Measurements from ENCODE around the gene FAM83G. TPM values are rescaled to one million over a fixed set of nuclear protein-coding genes. Genes with fewer than 3 reads are reported as not detected.
A peak's percentile ranks its signal among the peaks of the same experiment; 100 is the strongest.

The FAM83G gene
- total and polyA plus RNA-seq, 2 experiments from 2014 or later, result 7.6 to 44.5 TPM

DNA sequence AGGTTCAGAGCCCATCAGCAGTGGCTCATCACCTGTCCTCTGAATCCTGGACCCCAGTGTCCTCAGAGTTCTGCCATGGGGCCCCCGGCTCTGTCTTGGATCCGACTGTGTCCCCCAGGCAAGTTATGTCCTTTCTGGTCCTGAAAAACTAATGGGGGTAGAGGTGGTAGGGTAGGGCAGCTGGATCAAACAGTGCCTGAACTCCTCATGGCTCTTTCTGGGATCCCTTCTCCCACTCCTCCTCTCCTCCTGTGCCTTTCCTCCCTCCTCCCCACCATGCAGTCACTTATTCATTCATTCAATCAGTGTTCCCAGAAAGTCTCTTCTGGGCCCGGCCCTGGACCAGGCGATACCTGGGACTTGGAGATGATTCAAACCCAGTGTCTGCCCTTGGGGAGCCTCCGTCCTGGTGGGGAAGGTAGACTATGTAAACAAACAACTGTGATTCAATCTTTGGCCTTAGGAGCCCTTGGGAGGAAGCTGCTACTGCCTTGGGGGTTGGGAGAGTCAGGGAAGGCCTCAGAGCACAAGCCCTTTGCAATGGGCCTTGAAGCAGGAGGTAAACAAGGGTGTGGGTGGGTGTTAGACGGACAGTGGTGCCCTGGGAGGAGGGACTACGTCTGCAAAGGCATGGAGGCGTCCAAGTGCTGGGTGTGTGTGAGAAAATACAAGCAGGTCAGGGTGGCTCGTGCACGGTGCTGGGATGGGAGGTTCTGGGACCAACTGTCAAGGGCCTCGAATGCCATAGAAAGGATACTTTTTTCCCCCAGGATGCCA lies 6.4 kb upstream of the FAM83G start:
- no peak overlapping the region for H3K4me2 ChIP-seq
- no peaks in the 10 kb centered on the region for H3F3A ChIP-seq (replicated peaks; ENCODE audit: low read depth)
- ATAC-seq, result peak; percentile 35
- H3K4me3 ChIP-seq, result no peak overlapping the region
- H3K79me2 ChIP-seq (replicated peaks; ENCODE audit: insufficient read depth), result no peaks in the 10 kb centered on the region
- no peak for DNase-seq (ENCODE audit: low spot score)
- Mint-ChIP-seq H3K4me1 (peaks cover 10% of the 10 kb centered on the region), H3K9me3 (peaks cover 13% of the 10 kb centered on the region; the same call in 2 of the 3 replicates), H3K36me3 (ENCODE audit: low read depth) (no peaks in the 10 kb centered on the region), H3K4me3 (no peak overlapping the region; the same call in 2 of the 3 replicates), H3K27me3 (ENCODE audit: insufficient read depth, low read depth, poor library complexity) (peaks cover 5% of the 10 kb centered on the region), H3K27ac (no peak overlapping the region)
- H2AFZ ChIP-seq, result no peak overlapping the region
- no peaks in the 10 kb centered on the region for H4K20me1 ChIP-seq (replicated peaks; ENCODE audit: insufficient read depth)
- H3K27me3 ChIP-seq (ENCODE audit: insufficient read depth), result no peaks in the 10 kb centered on the region
- no peak overlapping the region for H3K27ac ChIP-seq (ENCODE audit: low read depth)
- H3K4me1 ChIP-seq (ENCODE audit: insufficient read depth), result no peaks in the 10 kb centered on the region
- H3K9me2 ChIP-seq (ENCODE audit: insufficient read depth), result no peaks in the 10 kb centered on the region
- no peak for TF ChIP-seq ZNF331 (CRISPR knock-in tag; IDR thresholded peaks at IDR 0.05; ENCODE audit: low read depth)
- no peak for TF ChIP-seq EZH2phosphoT487 (IDR thresholded peaks at IDR 0.05; ENCODE audit: unreplicated experiment)
- TF ChIP-seq, protein P1, sequence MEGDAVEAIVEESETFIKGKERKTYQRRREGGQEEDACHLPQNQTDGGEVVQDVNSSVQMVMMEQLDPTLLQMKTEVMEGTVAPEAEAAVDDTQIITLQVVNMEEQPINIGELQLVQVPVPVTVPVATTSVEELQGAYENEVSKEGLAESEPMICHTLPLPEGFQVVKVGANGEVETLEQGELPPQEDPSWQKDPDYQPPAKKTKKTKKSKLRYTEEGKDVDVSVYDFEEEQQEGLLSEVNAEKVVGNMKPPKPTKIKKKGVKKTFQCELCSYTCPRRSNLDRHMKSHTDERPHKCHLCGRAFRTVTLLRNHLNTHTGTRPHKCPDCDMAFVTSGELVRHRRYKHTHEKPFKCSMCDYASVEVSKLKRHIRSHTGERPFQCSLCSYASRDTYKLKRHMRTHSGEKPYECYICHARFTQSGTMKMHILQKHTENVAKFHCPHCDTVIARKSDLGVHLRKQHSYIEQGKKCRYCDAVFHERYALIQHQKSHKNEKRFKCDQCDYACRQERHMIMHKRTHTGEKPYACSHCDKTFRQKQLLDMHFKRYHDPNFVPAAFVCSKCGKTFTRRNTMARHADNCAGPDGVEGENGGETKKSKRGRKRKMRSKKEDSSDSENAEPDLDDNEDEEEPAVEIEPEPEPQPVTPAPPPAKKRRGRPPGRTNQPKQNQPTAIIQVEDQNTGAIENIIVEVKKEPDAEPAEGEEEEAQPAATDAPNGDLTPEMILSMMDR (conservative IDR thresholded peaks at IDR 0.05; ENCODE audit: low read depth in 2 of 2), result no peak
- no peak for TF ChIP-seq STAT1 (IDR thresholded peaks at IDR 0.05; ENCODE audit: unreplicated experiment)
- TF ChIP-seq, protein P2, sequence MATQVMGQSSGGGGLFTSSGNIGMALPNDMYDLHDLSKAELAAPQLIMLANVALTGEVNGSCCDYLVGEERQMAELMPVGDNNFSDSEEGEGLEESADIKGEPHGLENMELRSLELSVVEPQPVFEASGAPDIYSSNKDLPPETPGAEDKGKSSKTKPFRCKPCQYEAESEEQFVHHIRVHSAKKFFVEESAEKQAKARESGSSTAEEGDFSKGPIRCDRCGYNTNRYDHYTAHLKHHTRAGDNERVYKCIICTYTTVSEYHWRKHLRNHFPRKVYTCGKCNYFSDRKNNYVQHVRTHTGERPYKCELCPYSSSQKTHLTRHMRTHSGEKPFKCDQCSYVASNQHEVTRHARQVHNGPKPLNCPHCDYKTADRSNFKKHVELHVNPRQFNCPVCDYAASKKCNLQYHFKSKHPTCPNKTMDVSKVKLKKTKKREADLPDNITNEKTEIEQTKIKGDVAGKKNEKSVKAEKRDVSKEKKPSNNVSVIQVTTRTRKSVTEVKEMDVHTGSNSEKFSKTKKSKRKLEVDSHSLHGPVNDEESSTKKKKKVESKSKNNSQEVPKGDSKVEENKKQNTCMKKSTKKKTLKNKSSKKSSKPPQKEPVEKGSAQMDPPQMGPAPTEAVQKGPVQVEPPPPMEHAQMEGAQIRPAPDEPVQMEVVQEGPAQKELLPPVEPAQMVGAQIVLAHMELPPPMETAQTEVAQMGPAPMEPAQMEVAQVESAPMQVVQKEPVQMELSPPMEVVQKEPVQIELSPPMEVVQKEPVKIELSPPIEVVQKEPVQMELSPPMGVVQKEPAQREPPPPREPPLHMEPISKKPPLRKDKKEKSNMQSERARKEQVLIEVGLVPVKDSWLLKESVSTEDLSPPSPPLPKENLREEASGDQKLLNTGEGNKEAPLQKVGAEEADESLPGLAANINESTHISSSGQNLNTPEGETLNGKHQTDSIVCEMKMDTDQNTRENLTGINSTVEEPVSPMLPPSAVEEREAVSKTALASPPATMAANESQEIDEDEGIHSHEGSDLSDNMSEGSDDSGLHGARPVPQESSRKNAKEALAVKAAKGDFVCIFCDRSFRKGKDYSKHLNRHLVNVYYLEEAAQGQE (IDR thresholded peaks at IDR 0.05; ENCODE audit: unreplicated experiment), result no peak
- TF ChIP-seq JUNB (IDR thresholded peaks at IDR 0.05; ENCODE audit: unreplicated experiment), result no peak
- no peak for TF ChIP-seq ZNF114 (CRISPR knock-in tag; IDR thresholded peaks at IDR 0.05)
- TF ChIP-seq CREB1 (CRISPR knock-in tag; IDR thresholded peaks at IDR 0.05; ENCODE audit: low read depth), result no peak
- no peak for TF ChIP-seq POLR2AphosphoS5 (IDR thresholded peaks at IDR 0.05; ENCODE audit: low read depth)
- TF ChIP-seq, protein P3, sequence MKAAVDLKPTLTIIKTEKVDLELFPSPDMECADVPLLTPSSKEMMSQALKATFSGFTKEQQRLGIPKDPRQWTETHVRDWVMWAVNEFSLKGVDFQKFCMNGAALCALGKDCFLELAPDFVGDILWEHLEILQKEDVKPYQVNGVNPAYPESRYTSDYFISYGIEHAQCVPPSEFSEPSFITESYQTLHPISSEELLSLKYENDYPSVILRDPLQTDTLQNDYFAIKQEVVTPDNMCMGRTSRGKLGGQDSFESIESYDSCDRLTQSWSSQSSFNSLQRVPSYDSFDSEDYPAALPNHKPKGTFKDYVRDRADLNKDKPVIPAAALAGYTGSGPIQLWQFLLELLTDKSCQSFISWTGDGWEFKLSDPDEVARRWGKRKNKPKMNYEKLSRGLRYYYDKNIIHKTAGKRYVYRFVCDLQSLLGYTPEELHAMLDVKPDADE (IDR thresholded peaks at IDR 0.05), result no peak
- TF ChIP-seq EZH2 (IDR thresholded peaks at IDR 0.05; ENCODE audit: low read depth, unreplicated experiment), result no peak
- no peaks in the 10 kb centered on the region for H3K36me3 ChIP-seq (ENCODE audit: insufficient read depth)
